K562 (cell line): Measurements from ENCODE around the gene ZNF286A. TPM values are rescaled to one million over a fixed set of nuclear protein-coding genes. Genes with fewer than 3 reads are reported as not detected.
"Not testable (repeated sequence)": the region's sequence is repeated elsewhere in the genome, so short reads cannot be mapped to it uniquely, and the experiment has no call there.

Experiments used
- ATAC-seq: fragments of 200-7000 bp; cut with Tn5 transposase; 3 replicates; pipeline ENCODE4 v1.9.1; 2020; ENCODE audit warnings: moderate library complexity
- BruUV-seq: library from RNA; stranded (reverse); fragments of 400-500 nt; replicated peaks from 2 replicates; lab custom pipeline; 2021; lab: Mats Ljungman, UMichigan
- CTCF ChIA-PET: fragments of 300-600 bp; formaldehyde crosslinking; extraction: SDS; loops from one replicate; lab custom pipeline; 2021; ENCODE audit warnings: low intra/inter-chr PET ratio; lab: Yijun Ruan, JAX
- POLR2A ChIA-PET: fragments of 300-600, 350-650 bp; sonication (Branson Sonifier 250); formaldehyde crosslinking; extraction: SDS; loops from one replicate; lab custom pipeline; 2021; ENCODE audit warnings: antibody characterized with exemption, inconsistent platforms; lab: Yijun Ruan, JAX
- DNase-seq, 4 experiments: peaks; one replicate each; pipeline versions ENCODE4 v3.0.0 to v3.0.0-alpha.2; 2011 to 2018; ENCODE audit warnings: low spot score in 3 of 4, mixed read lengths in 3 of 4; ENCODE audit errors: extremely low read depth in 1 of 4
- FAIRE-seq: peaks from 2 replicates; lab custom pipeline; 2011; peaks lifted over from hg19 to GRCh38; lab: Jason Lieb, UNC
- H2AFZ ChIP-seq: 2 replicates; pipeline ENCODE4 v1.6.0; 2011; ENCODE audit warnings: low read depth, low read length, control low read depth, inconsistent platforms
- H3K27ac ChIP-seq: fragments of 200-600 bp; 3 replicates; pipeline ENCODE4 v1.8.0; 2011; ENCODE audit warnings: low read depth, mild to moderate bottlenecking, control low read depth, inconsistent platforms, low read length, moderate library complexity, mixed read lengths; ENCODE audit errors: extremely low read depth
- H3K27me3 ChIP-seq, 2 experiments: fragments of 300-600 bp in 1 of 2; 2 replicates in 1 of 2; 3 replicates in 1 of 2; pipeline versions ENCODE4 v1.6.0 to v1.8.0; 2011; ENCODE audit warnings: inconsistent platforms in 2 of 2, low read length in 2 of 2, mild to moderate bottlenecking in 1 of 2, mixed read lengths in 1 of 2, moderate library complexity in 1 of 2; ENCODE audit not compliant: control insufficient read depth in 2 of 2, insufficient read depth in 2 of 2
- H3K36me3 ChIP-seq: fragments of 300-600 bp; 3 replicates; pipeline ENCODE4 v1.8.0; 2011; ENCODE audit warnings: mild to moderate bottlenecking, low read length, inconsistent platforms; ENCODE audit not compliant: control insufficient read depth, insufficient read depth
- H3K4me1 ChIP-seq, 2 experiments: fragments of 200-600 bp in 1 of 2; replicated peaks in 1 of 2; 2 replicates in 1 of 2; 3 replicates in 1 of 2; pipeline versions ENCODE4 v1.5.1 to v1.8.0; 2011; ENCODE audit warnings: inconsistent platforms in 2 of 2, low read length in 2 of 2, mild to moderate bottlenecking in 1 of 2, mixed read lengths in 1 of 2, moderate library complexity in 1 of 2; ENCODE audit not compliant: control insufficient read depth in 2 of 2, insufficient read depth in 2 of 2
- H3K4me2 ChIP-seq: 2 replicates; pipeline ENCODE4 v1.6.1; 2011; ENCODE audit warnings: low read length, control low read depth, inconsistent platforms, mixed read lengths; ENCODE audit not compliant: insufficient read depth
- H3K4me3 ChIP-seq: fragments of 200-600 bp; sonication (generic), shearing (Covaris generic); 2 replicates; pipeline ENCODE4 v1.5.1; 2016; ENCODE audit warnings: control low read depth, inconsistent platforms
- H3K79me2 ChIP-seq: fragments of 200-600 bp; 3 replicates; pipeline ENCODE4 v1.8.0; 2011; ENCODE audit warnings: low read length, inconsistent platforms; ENCODE audit not compliant: control insufficient read depth, insufficient read depth
- H3K9ac ChIP-seq, 2 experiments: 2 replicates each; pipeline versions ENCODE4 v1.6.0 to v1.6.1; 2011; ENCODE audit warnings: low read depth in 2 of 2, low read length in 2 of 2, control low read depth in 1 of 2, inconsistent platforms in 1 of 2, mild to moderate bottlenecking in 1 of 2, mixed read lengths in 1 of 2; ENCODE audit not compliant: insufficient read depth in 1 of 2
- H3K9me1 ChIP-seq: one replicate; pipeline ENCODE4 v1.6.0; 2011; ENCODE audit warnings: inconsistent platforms, mild to moderate bottlenecking, low read length, moderate library complexity; ENCODE audit not compliant: control insufficient read depth, insufficient read depth
- H3K9me3 ChIP-seq: replicated peaks from 2 replicates; pipeline ENCODE4 v1.5.1; 2011; ENCODE audit warnings: low read depth, low read length, inconsistent platforms; ENCODE audit not compliant: control insufficient read depth, insufficient read depth
- H4K20me1 ChIP-seq: replicated peaks from 2 replicates; pipeline ENCODE4 v1.6.1; 2011; ENCODE audit warnings: low read length, inconsistent platforms, mixed read lengths; ENCODE audit not compliant: control insufficient read depth, insufficient read depth
- CREM ChIP-seq: IDR thresholded peaks from 2 replicates; pipeline ENCODE4 v1.6.1; 2014; ENCODE audit warnings: antibody characterized with exemption, low read depth
- CTBP1 ChIP-seq: fragments of 450-650 bp; IDR thresholded peaks from 2 replicates; pipeline ENCODE4 v1.6.1; 2016; ENCODE audit warnings: borderline replicate concordance
- EP400 ChIP-seq: fragments of 450-650 bp; IDR thresholded peaks from 2 replicates; pipeline ENCODE4 v1.6.1; 2017; ENCODE audit warnings: antibody characterized with exemption, mild to moderate bottlenecking, moderate library complexity
- MYC ChIP-seq, 2 experiments: fragments of 250-450 bp in 1 of 2; sonication (Bioruptor Pico) in 1 of 2; IDR thresholded peaks; 2 replicates each; pipeline versions ENCODE4 v1.5.1 to v1.6.1; 2012 to 2021; ENCODE audit warnings: low read depth in 2 of 2, borderline replicate concordance in 1 of 2, improper control_type of control experiment in 1 of 2, low read length in 1 of 2, mild to moderate bottlenecking in 1 of 2, moderate library complexity in 1 of 2
- POLR2A ChIP-seq: fragments of 450-650 bp; conservative IDR thresholded peaks from 2 replicates; pipeline ENCODE4 v1.6.1; 2016
- RBFOX2 ChIP-seq: fragments of 200-400 bp; formaldehyde crosslinking; IDR thresholded peaks from 2 replicates; pipeline ENCODE4 v1.6.1; 2017; ENCODE audit warnings: low read depth, mild to moderate bottlenecking, low read length, moderate library complexity
- ZNF143 ChIP-seq: sonication (generic); formaldehyde crosslinking; IDR thresholded peaks from 2 replicates; pipeline ENCODE4 v1.9.0; 2022; ENCODE audit warnings: mild to moderate bottlenecking, missing genetic modification reagents
- WGBS: fragments of 100-300 bp; shearing (Covaris generic); methylation state at CpG from one replicate; pipeline ENCODE4 v1.1.6; 2016; ENCODE audit warnings: low coverage, mixed read lengths; ENCODE audit not compliant: insufficient coverage; ENCODE audit errors: missing lambda C conversion rate; 5-methylcytosine and 5-hydroxymethylcytosine counted together
- in situ Hi-C: fragments of 300-500 bp; cut with MboI; formaldehyde crosslinking; loops from 4 replicates; pipeline ENCODE4 v1.15.0; 2018; ENCODE audit warnings: inconsistent platforms, mixed read lengths
- intact Hi-C: fragments of 100-400 bp; cut with micrococcal nuclease; formaldehyde crosslinking; loops from 2 replicates; pipeline ENCODE4 v1.14.2; 2022
- polyA plus RNA-seq, 8 experiments: library from polyadenylated mRNA; depleted of rRNA in 4 of 8; stranded (reverse) in 5 of 8; unstranded in 3 of 8; fragments of >200 nt; fragmentation: Nextera tagmentation in 2 of 8; fragmentation: Illumina TruSeq in 1 of 8; extraction: Ambion mirVana in 2 of 8; extraction: Trizol in 1 of 8; gene quantifications; 2 replicates each; pipeline versions ENCODE4 v1.2.1 to v1.2.3, GENCODE V29; 2011 to 2014; ENCODE audit warnings: inconsistent platforms in 1 of 8, missing spikeins in 1 of 8
- total RNA-seq, 7 experiments: library from RNA; depleted of rRNA in 6 of 7; stranded (reverse); fragments of >200 nt in 6 of 7; fragmentation: Illumina TruSeq in 2 of 7; extraction: Trizol in 2 of 7; gene quantifications; 2 replicates each; pipeline versions ENCODE4 v1.2.1 to v1.2.3, GENCODE V29; 2011 to 2021; ENCODE audit warnings: low replicate concordance in 1 of 7
- TF ChIP-seq, protein P1 (sequence below): fragments of 450-650 bp; IDR thresholded peaks from 2 replicates; pipeline ENCODE4 v1.6.1; 2016; ENCODE audit warnings: borderline replicate concordance
- TF ChIP-seq, protein P2 (sequence below): fragments of 200-800 bp; sonication (Bioruptor generic); IDR thresholded peaks from 2 replicates; pipeline ENCODE4 v1.6.1; 2017; ENCODE audit warnings: missing genetic modification characterization, missing compliant biosample characterization

ZNF286A gene
- total and polyA plus RNA-seq, 9 of the 15 experiments (the other 6 are each of a cell fraction or from before 2014, with no cell fraction given): 9.0 to 23.1 (median 16.6) TPM

DNA sequence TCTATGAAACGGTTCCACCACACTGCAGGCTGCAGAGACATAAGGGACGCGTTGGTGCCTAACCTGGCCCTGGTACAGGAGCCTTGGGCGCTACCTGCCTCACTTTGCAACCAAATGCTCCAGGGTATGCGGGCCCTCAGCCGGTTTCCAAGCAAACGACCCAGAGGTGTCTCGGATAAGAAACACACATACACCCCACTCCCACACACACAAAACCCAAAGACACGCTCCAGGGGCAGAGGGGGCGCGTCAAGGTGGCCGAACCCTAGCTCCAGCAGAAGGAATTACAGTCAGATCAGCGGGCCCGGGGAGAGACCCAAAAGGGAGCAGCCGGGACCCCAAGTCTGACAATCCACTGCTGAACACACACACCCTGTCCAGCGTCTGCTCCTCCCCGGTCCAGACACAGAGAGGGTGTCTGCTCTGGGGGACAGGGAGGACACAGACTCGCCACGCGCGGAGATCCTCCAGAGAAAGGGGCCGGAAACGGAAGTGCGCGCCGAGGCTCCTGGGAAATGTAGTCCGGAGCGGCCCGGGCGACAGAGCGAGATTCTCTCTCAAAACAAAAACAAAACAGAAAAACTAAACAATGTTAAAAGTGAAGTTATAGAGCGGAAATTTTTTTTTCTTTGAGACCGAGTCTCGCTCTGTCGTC lies 15.6 kb upstream of the ZNF286A start, which contains the start of gene TRIM16 (continued):
- TF ChIP-seq ZNF143 (CRISPR knock-in tag) (peak; percentile 83), CTBP1 (peak; percentile 13; the same call in 1 of the 2 replicates), CREM (0 out of 2 replicates have a peak, but pooled peaks have one; percentile 5), EP400 (peak; percentile 66; the same call in 1 of the 2 replicates), RBFOX2 (peak; percentile 68), POLR2A (peak; percentile 79), MYC (IDR thresholded peaks at IDR 0.05; ENCODE audit: low read depth, low read length) (peak; percentile 29; the same call in 1 of the 2 replicates)
- TF ChIP-seq, protein P1, sequence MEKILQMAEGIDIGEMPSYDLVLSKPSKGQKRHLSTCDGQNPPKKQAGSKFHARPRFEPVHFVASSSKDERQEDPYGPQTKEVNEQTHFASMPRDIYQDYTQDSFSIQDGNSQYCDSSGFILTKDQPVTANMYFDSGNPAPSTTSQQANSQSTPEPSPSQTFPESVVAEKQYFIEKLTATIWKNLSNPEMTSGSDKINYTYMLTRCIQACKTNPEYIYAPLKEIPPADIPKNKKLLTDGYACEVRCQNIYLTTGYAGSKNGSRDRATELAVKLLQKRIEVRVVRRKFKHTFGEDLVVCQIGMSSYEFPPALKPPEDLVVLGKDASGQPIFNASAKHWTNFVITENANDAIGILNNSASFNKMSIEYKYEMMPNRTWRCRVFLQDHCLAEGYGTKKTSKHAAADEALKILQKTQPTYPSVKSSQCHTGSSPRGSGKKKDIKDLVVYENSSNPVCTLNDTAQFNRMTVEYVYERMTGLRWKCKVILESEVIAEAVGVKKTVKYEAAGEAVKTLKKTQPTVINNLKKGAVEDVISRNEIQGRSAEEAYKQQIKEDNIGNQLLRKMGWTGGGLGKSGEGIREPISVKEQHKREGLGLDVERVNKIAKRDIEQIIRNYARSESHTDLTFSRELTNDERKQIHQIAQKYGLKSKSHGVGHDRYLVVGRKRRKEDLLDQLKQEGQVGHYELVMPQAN: peak; percentile 28; the same call in 1 of the 2 replicates
- TF ChIP-seq, protein P2, sequence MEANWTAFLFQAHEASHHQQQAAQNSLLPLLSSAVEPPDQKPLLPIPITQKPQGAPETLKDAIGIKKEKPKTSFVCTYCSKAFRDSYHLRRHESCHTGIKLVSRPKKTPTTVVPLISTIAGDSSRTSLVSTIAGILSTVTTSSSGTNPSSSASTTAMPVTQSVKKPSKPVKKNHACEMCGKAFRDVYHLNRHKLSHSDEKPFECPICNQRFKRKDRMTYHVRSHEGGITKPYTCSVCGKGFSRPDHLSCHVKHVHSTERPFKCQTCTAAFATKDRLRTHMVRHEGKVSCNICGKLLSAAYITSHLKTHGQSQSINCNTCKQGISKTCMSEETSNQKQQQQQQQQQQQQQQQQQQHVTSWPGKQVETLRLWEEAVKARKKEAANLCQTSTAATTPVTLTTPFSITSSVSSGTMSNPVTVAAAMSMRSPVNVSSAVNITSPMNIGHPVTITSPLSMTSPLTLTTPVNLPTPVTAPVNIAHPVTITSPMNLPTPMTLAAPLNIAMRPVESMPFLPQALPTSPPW: peak; percentile 43
- TF ChIP-seq MYC (CRISPR knock-in tag; IDR thresholded peaks at IDR 0.05; ENCODE audit: borderline replicate concordance, low read depth): not testable (repeated sequence)

DNA sequence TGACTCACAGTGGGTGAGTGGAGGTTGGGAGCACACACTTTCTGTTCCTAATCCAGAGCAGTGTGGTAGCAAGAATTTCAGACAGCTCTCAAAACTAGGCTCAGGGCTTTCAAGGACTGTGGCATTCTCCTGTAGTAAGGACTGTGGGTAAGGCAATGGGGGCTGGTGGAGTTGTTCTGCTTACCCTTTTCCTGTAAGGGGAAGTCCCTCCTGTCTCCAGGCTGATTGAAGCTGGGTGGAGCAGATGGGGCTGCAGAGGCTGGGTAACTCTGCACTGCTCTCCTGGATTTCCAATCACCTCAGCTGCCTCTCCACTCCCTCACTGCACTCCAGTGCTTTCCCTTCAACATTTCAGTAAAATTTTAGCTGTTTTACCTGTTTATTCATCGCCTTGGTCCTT lies 12.1 kb upstream of the ZNF286A start:
- WGBS: 20% methylated on average over 1 of the region's 1 CpG
- BruUV-seq, H3K79me2 ChIP-seq, H3K27me3 ChIP-seq, POLR2A ChIA-PET, H3K27ac ChIP-seq, H3K4me2 ChIP-seq, DNase-seq, in situ Hi-C loops, ATAC-seq, H3K4me3 ChIP-seq, H4K20me1 ChIP-seq, CTCF ChIA-PET, FAIRE-seq, H2AFZ ChIP-seq, H3K9me3 ChIP-seq, H3K4me1 ChIP-seq, H3K36me3 ChIP-seq, H3K9ac ChIP-seq, H3K9me1 ChIP-seq, intact Hi-C loops: not testable (repeated sequence)

DNA sequence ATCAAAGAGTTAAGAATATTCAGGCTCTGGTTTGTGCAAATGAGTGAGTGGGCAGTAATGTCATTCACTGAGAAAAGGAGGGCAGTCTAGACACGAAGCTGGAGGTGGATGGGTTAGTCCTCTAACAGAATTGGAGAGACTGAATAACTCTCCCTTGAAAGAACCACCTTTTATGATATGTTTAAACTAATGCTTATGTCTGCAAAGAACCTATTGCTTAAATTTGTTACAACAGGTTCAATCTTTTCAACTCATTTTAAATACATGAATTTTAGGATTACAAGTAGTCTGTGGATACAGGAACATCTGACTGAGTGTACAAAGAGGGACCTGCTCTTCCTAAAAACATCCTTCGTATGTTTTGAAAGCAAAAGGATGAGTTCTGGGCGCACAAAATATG lies 585 bp upstream of the ZNF286A start:
- H3K79me2 ChIP-seq, intact Hi-C loops, BruUV-seq, H4K20me1 ChIP-seq, DNase-seq, in situ Hi-C loops, FAIRE-seq, H3K9me1 ChIP-seq, H3K9me3 ChIP-seq, H3K36me3 ChIP-seq, CTCF ChIA-PET, H3K27ac ChIP-seq, H3K4me1 ChIP-seq, H3K27me3 ChIP-seq: not testable (repeated sequence)
- no CpG with 5 or more reads among the region's 3 CpGs for WGBS
- H2AFZ ChIP-seq: peak overlapping the region; percentile 81
- H3K4me3 ChIP-seq: peak overlapping the region; percentile 47
- H3K4me2 ChIP-seq: peak overlapping the region; percentile 49
- ATAC-seq: peak; percentile 10
- POLR2A ChIA-PET: interaction anchor here (1.2 kb wide), 1 partner anchor 139 kb away, joined by 3 read pairs; no protein-coding TSS in a partner anchor
- H3K9ac ChIP-seq: peak overlapping the region in 1 of 2 experiments; percentile 20; a peak in 2 of 4 replicates
